Measurements from ENCODE around the gene AUTS2.

Gene AUTS2

GRCh38 chr7:69719717-69720116, 121.4 kb downstream of the AUTS2 start:
- no peak for DNase-seq (ENCODE audit: low read depth in 3 of 3)

DNA sequence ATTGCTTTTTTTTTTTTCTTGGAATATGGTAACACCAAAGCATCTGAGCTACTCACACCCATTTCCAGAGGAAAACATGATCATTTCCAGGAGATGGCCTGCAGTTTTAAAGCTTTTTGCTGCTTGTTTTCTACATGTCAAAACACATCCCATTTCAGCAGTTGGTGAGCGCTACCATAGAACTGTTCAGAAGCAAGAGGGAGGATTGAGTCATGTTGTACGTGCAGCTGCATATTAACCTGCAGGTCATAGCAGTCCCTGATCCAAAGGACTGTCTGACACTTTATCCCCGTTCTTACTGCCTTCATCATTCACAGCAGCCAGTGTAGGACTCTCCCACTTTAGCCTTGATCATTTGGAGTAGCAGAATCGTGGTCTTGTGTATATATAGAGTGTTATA, 124.6 kb downstream of the AUTS2 start:
- DNase-seq (ENCODE audit: low read depth in 3 of 3) = no peak

DNA sequence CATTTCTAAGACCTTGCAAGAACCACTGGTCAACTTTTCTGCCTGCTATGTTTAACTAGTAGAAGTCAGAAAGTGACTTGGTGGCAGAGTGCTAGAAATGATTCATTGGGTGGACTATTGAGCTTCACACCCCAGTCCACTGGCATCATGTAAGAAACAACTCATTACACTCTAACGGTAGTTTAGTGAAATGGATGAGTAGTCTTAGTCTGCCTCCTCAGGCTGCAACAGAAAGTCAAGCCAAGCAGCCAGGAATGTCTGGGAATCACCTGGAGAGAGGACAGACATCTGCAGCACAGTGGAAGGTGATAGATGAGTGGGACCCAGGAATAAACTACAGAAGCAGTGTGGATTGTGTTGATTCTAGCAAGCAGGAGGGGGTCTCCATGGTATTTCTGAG, 125.4 kb downstream of the AUTS2 start:
- no peak for DNase-seq (ENCODE audit: low read depth in 3 of 3)

DNA sequence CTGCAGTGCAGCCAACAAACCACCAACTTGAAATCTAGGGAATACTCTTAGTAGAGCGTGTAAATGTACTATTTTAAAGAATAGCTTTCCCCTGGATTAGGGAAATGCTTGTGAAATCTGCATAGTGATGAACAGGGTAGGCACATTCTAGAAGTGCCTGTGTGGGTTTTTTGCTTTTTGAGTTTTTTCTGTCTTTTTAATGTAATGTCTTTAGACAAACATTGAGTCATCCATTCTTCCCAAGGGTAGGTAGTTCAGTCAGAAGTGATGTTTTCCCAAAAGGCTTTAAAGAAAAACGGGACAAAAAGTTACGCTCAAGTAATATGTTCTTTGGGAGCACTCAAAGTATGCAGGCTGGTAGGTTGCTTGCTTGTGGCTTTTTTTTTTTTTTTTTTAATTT, 130.0 kb downstream of the AUTS2 start:
- no peak for DNase-seq (ENCODE audit: low read depth in 3 of 3)

GRCh38 chr7:69732203-69732602, 133.9 kb downstream of the AUTS2 start:
- no peak for DNase-seq (ENCODE audit: low read depth in 3 of 3)

- DNase-seq (ENCODE audit: low read depth in 3 of 3) = no peak
Measured at GRCh38 chr7:69735582-69735981, 137.3 kb downstream of the AUTS2 start.

DNA sequence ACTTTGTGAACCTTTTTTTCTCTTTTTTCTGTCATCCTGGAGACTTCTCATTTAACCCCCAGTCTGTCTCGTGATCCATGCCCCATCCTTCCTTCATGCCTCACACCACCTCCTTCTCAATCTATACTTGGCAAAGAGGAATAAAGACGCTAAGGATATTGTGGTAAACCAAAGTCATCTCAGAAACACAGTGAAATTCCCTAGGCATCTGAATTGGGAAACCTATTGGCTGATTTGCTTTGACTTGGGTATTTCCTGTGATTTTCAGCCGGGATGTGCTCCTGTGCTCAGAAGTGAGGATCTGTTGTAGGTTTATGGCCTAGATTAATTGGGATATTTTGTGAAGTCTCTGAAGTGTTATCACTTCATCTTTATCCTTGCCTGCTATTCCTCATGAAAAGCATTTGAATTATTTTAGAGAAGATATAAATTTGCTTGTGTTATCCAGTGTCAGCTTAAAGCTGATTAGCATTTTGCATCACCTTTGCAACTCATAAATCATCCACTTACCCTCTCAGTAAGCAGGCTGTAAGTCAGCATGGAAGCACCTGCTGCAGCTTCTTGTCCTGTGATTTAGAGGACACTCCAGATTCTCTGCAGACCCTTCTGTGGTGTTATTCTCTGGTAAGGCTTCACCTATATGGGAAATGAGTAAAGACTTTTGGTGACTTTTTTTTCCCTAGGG, 138.0 kb downstream of the AUTS2 start:
- no peak for DNase-seq (ENCODE audit: low read depth in 3 of 3)

DNA sequence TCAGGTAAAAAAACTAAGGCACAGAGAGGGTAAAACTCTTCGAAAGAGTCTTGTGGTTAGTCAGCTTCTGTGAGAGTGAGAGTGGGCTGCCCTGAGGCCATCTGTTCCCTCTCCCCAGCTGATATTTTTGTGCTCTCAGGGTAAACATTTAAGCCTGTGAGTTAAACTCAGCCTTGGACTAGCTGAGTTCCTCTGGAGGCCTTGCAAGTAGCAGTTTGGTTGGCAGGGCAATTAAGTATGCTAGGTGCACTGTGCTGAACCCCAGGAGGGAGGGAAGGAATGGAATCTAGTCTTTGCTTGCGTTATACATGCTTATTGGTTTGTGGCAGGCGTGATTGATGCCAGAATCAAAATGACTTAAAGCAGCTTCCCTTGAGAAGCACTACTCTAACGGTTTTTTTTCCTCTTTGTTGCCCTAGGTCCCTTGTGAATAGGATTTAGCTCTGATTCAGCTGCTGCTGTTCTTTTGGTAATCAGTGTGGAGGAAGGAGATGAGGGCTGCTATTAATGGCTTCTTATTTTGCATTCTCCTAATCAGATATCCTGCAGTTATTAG, 140.2 kb downstream of the AUTS2 start:
- no peak for DNase-seq (ENCODE audit: low read depth in 3 of 3)

DNA sequence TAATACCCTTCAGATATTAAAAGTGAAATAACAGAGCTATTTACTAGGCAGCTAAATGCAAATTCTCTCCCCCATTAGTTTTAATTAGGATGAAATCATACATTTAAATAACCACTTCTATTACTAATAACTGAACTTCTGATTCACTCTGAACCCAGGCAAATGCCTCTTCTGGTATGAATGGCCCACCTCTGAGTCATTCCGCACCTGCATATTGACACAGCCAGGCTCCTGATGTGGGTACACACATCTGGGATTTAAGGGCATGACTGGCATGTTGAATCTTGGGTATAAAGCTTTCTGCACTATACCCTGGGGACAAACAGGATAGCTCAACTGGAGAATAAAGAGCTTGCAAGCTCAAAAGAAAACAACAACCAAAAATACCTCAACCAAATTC, 140.9 kb downstream of the AUTS2 start:
- DNase-seq (ENCODE audit: low read depth in 3 of 3) = no peak

GRCh38 chr7:69739931-69740431, 141.7 kb downstream of the AUTS2 start:
- no peak for DNase-seq (ENCODE audit: low read depth in 3 of 3)

- no peak for DNase-seq (ENCODE audit: low read depth in 3 of 3)
Measured at GRCh38 chr7:69742237-69742636, 144.0 kb downstream of the AUTS2 start.

DNA sequence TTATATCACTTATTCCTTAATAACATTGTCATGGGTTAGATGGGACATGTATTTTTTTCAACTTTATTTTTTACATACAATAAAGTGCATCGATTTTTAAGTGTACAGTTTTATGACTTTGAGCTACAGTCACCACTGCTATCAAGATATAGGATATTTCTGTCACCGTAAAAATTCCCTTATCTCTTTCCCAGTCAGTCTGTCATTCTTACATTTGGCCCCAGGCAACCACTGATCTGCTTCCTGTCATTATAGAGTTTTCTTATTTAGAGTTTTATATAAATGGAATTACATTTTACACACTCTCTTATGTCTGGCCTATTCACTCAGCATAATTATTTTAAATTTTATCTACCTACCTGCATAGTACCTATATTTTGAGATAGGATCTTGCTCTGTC, 145.2 kb downstream of the AUTS2 start:
- DNase-seq (ENCODE audit: low read depth in 3 of 3) = no peak

DNA sequence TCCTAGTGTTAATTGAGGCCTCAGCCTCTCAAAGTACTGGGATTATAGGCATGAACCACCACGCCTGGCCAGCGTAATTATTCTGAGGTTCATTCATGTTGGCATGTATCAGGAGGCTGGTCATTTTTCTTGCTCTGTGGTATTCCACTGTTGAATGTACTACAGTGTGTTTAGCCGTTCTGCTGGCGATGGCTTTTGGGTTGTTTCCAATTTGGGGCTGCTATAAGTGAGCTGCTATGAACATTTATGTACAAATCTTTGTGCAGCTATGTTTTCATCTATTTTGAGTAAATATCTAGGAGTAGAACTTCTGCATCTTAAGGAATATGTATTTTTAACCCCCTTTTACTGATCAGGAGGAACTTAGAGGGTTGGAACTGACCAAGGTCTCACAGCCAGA, 145.8 kb downstream of the AUTS2 start:
- no peak for DNase-seq (ENCODE audit: low read depth in 3 of 3)

DNA sequence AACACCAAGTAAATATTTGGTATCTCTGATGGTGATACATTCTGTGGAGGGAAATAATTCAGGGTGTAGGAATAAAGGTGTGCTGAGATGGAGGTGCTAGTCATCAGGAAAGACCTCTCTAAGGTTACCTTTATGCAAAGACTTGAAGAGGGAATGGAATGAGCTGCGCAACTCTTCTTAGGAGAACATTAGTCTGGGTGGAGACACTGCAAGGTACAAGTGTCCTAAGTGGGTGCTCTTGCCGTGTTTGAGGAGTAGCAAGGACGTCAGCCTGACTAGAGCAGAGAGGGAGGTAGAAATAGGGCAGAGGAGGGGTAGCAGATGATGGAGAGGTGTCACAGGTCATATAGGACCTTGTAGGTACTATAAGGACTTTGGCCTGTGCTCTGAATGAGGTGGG, 148.1 kb downstream of the AUTS2 start:
- no peak for DNase-seq (ENCODE audit: low read depth in 3 of 3)

DNA sequence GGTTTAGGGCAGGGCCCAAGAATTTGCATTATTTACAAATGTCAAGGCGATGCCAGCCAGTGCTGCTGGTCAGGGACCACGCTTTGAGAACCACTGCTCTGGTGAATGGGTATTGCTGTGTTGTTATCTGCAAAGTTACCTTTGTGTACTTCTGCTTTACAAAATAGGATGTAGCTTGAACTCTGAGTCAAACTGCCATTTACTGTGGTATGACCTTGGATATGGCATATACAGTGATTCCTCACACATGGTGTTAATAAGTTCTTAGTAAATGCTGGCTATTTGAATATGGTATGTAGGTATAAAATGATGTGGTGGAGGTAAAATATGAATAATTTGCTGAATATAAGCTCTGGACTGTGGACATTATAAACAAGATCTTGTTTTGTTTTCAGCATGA, 148.9 kb downstream of the AUTS2 start:
- DNase-seq (ENCODE audit: low read depth in 3 of 3) = no peak

DNA sequence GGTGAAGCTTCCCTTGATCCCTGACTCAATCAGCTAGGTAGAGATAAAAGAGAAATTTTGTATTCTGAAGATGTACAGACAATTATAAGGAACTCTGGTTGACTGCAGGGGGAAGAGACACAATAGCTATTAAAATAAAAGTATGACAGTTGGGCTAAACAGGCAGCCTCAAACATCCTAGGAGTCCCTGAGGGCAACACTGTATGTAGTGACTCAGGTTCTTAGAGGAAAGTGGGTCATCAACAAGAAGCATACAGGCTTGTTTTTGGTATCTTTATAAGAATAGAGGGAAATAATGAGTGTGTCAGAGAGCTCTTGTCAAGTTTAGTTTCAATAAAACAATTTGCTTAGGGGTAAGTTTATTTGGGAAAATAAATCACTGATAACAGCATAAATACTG, 150.3 kb downstream of the AUTS2 start:
- no peak for DNase-seq (ENCODE audit: low read depth in 3 of 3)

- DNase-seq (ENCODE audit: low read depth in 3 of 3) = no peak
Measured at GRCh38 chr7:69749372-69749979, 151.2 kb downstream of the AUTS2 start.

GRCh38 chr7:69749994-69750393, 151.7 kb downstream of the AUTS2 start:
- no peak for DNase-seq (ENCODE audit: low read depth in 3 of 3)

GRCh38 chr7:69751026-69751425, 152.8 kb downstream of the AUTS2 start:
- DNase-seq (ENCODE audit: low read depth in 3 of 3) = no peak

DNA sequence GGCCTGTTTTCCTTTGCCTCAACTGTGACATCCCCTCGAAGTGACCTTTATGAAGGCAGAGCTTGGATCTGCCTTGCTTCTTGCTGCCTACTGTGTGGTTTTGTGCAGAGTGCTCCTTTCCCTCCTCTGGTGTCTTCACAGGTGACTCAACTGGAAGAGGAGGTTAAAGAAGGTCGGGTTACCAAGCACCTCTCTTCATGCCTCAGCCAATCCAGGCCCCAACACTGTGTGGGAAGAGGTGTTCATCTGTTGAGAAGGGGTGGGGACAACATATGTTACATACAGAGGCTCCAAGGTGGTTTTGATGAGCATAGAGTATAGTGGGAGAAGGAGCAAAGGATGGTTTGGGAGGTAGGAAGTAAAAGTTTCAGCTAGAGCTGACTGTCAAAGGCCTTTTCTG, 155.7 kb downstream of the AUTS2 start:
- DNase-seq (ENCODE audit: low read depth in 3 of 3) = no peak

DNA sequence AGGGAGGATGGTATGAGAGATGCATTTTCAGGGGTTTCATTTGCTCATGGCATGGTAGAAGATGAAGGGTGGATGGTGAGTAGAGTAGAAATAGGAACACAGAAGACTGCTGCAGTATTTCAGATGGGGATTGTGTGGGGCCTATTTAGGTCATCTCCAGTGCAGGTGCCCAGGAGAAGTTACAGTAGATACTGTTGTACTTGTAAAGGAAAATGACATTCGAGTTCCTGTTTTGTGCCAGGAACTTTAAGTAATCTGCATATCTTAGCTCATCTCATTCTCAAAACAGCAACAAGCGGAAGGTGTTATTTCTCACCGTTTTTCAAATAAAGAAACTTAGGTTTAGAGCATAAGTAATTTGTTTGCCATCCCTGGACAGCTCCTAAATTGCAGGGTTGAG, 156.2 kb downstream of the AUTS2 start:
- no peak for DNase-seq (ENCODE audit: low read depth in 3 of 3)

- no peak for DNase-seq (ENCODE audit: low read depth in 3 of 3)
Measured at GRCh38 chr7:69756235-69756634, 158.0 kb downstream of the AUTS2 start.

GRCh38 chr7:69757528-69757927, 159.3 kb downstream of the AUTS2 start:
- no peak for DNase-seq (ENCODE audit: low read depth in 3 of 3)
